Measurements from ENCODE around the gene HACD2.

The HACD2 gene

DNA sequence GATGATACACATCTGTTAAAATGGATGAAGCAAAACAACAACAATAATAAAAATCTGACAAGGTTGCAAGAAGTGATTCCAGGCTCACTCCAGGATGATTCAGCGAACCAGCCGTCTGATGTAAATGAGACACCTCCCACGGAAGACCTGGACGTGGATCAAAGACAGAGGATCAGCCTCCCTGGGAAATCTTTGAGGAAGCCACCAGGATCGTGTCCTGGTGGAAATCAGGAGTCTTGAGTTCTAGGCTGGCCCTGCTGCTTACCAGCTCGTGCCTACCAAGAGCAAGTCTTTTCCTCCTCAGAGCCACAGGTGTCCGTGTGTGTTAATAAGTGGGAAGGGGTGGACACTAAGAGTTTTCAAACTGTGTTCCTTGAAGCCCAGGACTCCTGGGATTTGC is 120.6 kb downstream of the HACD2 start:
- no peak for DNase-seq (ENCODE audit: low read depth)
- no peak overlapping the region for H3K4me3 ChIP-seq (ENCODE audit: low read depth, low read length)
- TF ChIP-seq MYC (IDR thresholded peaks at IDR 0.05; ENCODE audit: low read depth, low read length) (no peak), POLR2A (IDR thresholded peaks at IDR 0.05; ENCODE audit: extremely low read depth, insufficient read length) (no peak)
- TF ChIP-seq, protein P1, sequence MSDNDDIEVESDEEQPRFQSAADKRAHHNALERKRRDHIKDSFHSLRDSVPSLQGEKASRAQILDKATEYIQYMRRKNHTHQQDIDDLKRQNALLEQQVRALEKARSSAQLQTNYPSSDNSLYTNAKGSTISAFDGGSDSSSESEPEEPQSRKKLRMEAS (IDR thresholded peaks at IDR 0.05; ENCODE audit: low read depth, low read length): no peak
- TF ChIP-seq, protein P2, sequence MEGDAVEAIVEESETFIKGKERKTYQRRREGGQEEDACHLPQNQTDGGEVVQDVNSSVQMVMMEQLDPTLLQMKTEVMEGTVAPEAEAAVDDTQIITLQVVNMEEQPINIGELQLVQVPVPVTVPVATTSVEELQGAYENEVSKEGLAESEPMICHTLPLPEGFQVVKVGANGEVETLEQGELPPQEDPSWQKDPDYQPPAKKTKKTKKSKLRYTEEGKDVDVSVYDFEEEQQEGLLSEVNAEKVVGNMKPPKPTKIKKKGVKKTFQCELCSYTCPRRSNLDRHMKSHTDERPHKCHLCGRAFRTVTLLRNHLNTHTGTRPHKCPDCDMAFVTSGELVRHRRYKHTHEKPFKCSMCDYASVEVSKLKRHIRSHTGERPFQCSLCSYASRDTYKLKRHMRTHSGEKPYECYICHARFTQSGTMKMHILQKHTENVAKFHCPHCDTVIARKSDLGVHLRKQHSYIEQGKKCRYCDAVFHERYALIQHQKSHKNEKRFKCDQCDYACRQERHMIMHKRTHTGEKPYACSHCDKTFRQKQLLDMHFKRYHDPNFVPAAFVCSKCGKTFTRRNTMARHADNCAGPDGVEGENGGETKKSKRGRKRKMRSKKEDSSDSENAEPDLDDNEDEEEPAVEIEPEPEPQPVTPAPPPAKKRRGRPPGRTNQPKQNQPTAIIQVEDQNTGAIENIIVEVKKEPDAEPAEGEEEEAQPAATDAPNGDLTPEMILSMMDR (IDR thresholded peaks at IDR 0.05; ENCODE audit: low read depth, low read length): no peak

DNA sequence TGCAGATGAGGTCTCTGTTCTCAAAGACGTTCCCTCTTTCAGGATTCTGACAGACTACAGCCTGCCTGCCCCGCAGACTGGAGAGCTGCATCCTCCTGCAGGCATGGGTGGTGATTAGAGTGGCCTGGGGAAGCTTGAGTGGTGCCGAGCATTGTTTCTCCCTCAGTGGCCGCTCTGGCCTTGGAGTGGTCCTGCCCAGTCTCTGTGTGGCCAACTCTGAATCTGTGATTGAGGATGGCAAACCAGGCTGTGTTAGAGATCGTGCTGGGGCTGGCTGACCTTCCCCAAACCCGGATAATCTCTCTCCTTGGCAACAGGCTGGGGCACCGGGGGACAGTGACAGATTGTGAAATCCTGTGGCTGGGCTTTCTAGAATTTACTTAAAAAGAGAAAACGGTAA is 125.0 kb downstream of the HACD2 start:
- H3K4me3 ChIP-seq (ENCODE audit: low read depth, low read length): no peak overlapping the region
- TF ChIP-seq POLR2A (IDR thresholded peaks at IDR 0.05; ENCODE audit: extremely low read depth, insufficient read length) (no peak), MYC (IDR thresholded peaks at IDR 0.05; ENCODE audit: low read depth, low read length) (no peak)
- TF ChIP-seq, protein P1 (IDR thresholded peaks at IDR 0.05; ENCODE audit: low read depth, low read length): no peak
- TF ChIP-seq, protein P2 (IDR thresholded peaks at IDR 0.05; ENCODE audit: low read depth, low read length): no peak
- peak; percentile 26 for DNase-seq (ENCODE audit: low read depth)

DNA sequence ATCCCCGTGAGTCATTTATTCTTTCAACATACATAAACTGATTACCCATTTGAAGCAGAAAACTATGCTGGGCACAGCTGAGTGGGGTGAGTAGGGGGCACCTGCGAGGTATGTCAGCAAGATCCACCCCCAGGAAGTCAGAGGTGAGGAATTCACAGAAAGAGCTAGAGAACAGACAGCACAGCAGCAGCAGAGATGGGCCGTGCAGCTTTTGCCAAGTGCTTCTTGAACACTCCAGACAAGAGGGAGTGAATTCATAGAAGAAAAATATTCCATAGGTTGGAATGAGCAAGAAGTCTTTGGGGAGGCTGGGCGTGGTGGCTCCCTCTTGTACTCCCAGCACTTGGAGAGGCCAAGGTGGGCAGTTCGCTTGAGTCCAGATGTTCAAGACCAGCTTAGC is 126.6 kb downstream of the HACD2 start:
- no peak overlapping the region for H3K4me3 ChIP-seq (ENCODE audit: low read depth, low read length)

DNA sequence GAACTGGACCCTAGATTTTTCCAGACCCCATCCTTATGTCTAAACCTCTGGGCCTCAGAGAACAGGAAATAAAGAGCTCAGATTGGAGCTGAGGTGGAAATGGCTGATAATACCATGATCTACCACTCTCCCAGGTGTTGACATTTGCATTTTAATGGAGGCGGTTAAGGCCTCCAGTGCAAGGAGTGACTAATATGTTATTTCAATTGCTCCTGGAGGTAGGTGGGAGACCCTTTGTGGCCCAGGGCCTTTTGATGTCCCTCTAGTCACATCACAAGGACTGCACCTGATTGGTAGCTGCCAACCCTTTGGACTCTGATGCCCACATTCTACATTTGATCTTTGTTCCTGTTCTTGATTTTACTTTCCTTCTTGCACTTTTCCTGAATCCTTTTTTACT is 127.0 kb downstream of the HACD2 start:
- no peak for TF ChIP-seq MYC (IDR thresholded peaks at IDR 0.05; ENCODE audit: low read depth, low read length)
- TF ChIP-seq, protein P2 (IDR thresholded peaks at IDR 0.05; ENCODE audit: low read depth, low read length): no peak
- TF ChIP-seq, protein P1 (IDR thresholded peaks at IDR 0.05; ENCODE audit: low read depth, low read length): no peak
- no peak for TF ChIP-seq POLR2A (IDR thresholded peaks at IDR 0.05; ENCODE audit: extremely low read depth, insufficient read length)

More for the DNA sequence above, 126.6 kb downstream of the HACD2 start:
- no peak for DNase-seq (ENCODE audit: low read depth)
- TF ChIP-seq, protein P1 (IDR thresholded peaks at IDR 0.05; ENCODE audit: low read depth, low read length): no peak
- TF ChIP-seq POLR2A (IDR thresholded peaks at IDR 0.05; ENCODE audit: extremely low read depth, insufficient read length) (no peak), MYC (IDR thresholded peaks at IDR 0.05; ENCODE audit: low read depth, low read length) (no peak)
- TF ChIP-seq, protein P2 (IDR thresholded peaks at IDR 0.05; ENCODE audit: low read depth, low read length): no peak

DNA sequence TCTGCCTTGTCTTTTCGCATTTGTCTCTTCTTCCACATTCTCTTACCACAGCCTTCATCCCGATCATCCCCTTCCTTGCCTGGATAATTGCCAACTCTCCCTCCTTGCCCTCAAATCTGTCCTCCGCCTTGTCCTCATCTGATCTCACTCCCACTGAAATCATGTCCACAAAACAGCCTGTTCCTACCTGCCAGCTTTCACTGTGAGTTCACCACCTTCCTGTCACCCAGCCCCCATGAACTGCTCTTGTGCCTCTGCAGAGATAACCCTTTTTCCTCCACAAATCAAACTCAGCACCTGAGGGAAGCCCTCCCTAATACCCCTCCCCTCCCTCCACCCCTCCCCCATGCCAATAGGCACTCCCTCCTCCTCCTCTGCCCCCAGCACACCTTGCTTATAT is 131.2 kb downstream of the HACD2 start:
- no peak for TF ChIP-seq POLR2A (IDR thresholded peaks at IDR 0.05; ENCODE audit: extremely low read depth, insufficient read length)
- TF ChIP-seq, protein P2 (IDR thresholded peaks at IDR 0.05; ENCODE audit: low read depth, low read length): no peak
- no peak for TF ChIP-seq MYC (IDR thresholded peaks at IDR 0.05; ENCODE audit: low read depth, low read length)
- TF ChIP-seq, protein P1 (IDR thresholded peaks at IDR 0.05; ENCODE audit: low read depth, low read length): no peak
- no peak overlapping the region for H3K4me3 ChIP-seq (ENCODE audit: low read depth, low read length)
- DNase-seq (ENCODE audit: low read depth): no peak

More for the DNA sequence above, 127.0 kb downstream of the HACD2 start:
- H3K4me3 ChIP-seq (ENCODE audit: low read depth, low read length): no peak overlapping the region
- DNase-seq (ENCODE audit: low read depth): no peak
